Mesothelial cell of epicardium (in vitro differentiated cells): Measurements from ENCODE around the gene LCN12. TPM values are rescaled to one million over a fixed set of nuclear protein-coding genes. Genes with fewer than 3 reads are reported as not detected.

Experiments used
- DNase-seq, 2 experiments: peaks; one replicate each; pipeline ENCODE4 v3.0.0; 2021; ENCODE audit warnings: low spot score in 2 of 2; ENCODE audit not compliant: unreplicated experiment in 2 of 2
- H3K27ac Mint-ChIP-seq: 2 replicates; pipeline ENCODE4 v1.8.0; 2021; ENCODE audit warnings: mixed read lengths
- H3K27me3 Mint-ChIP-seq: 2 replicates; pipeline ENCODE4 v1.8.0; 2021; ENCODE audit warnings: low read depth, mixed read lengths
- H3K36me3 Mint-ChIP-seq: 2 replicates; pipeline ENCODE4 v1.8.0; 2021; ENCODE audit warnings: mixed read lengths
- H3K4me1 Mint-ChIP-seq: 2 replicates; pipeline ENCODE4 v1.8.0; 2021; ENCODE audit warnings: mixed read lengths
- H3K4me3 Mint-ChIP-seq: 2 replicates; pipeline ENCODE4 v1.8.0; 2021; ENCODE audit warnings: mild to moderate bottlenecking, moderate library complexity, mixed read lengths
- H3K9me3 Mint-ChIP-seq: 2 replicates; pipeline ENCODE4 v1.8.0; 2021; ENCODE audit warnings: mixed read lengths
- CTCF ChIP-seq: fragments of 200-600 bp; sonication (generic); IDR thresholded peaks from one replicate; pipeline ENCODE4 v1.5.0; 2021; ENCODE audit warnings: antibody characterized with exemption; ENCODE audit not compliant: unreplicated experiment
- total RNA-seq: library from RNA; stranded (reverse); gene quantifications from 3 replicates; pipeline ENCODE4 v1.2.1, GENCODE V29; 2021

The LCN12 gene
- 13.3 to 15.9 TPM (median 13.8 TPM) in 3 replicates for total RNA-seq

GRCh38 chr9:136951541-136952320, at the start of gene LCN12:
Gene LCN12, plus strand, starts transcription at chr9:136952273. Its CDS starts 55 bp downstream, at chr9:136952328.
- no peak for DNase-seq
- H3K36me3 Mint-ChIP-seq = no peaks in the 10 kb centered on the region
- peaks cover 7% of the 10 kb centered on the region for H3K4me1 Mint-ChIP-seq
- peaks cover 7% of the 10 kb centered on the region for H3K9me3 Mint-ChIP-seq
- no peak for TF ChIP-seq CTCF
- no peak within 1 kb of the TSS for H3K4me3 Mint-ChIP-seq
- no peaks in the 10 kb centered on the region for H3K27me3 Mint-ChIP-seq
- H3K27ac Mint-ChIP-seq = no peak within 1 kb of the TSS

GRCh38 chr9:136903041-136903554, 49.0 kb upstream of the LCN12 start:
- Mint-ChIP-seq H3K9me3 (no peaks in the 10 kb centered on the region), H3K4me3 (no peak overlapping the region), H3K27ac (no peak overlapping the region), H3K36me3 (peaks cover 20% of the 10 kb centered on the region), H3K4me1 (no peaks in the 10 kb centered on the region), H3K27me3 (no peaks in the 10 kb centered on the region)
- no peak for TF ChIP-seq CTCF
- DNase-seq = no peak

- H3K27ac Mint-ChIP-seq = no peak overlapping the region
- no peaks in the 10 kb centered on the region for H3K9me3 Mint-ChIP-seq
- peaks cover 18% of the 10 kb centered on the region for H3K36me3 Mint-ChIP-seq
- H3K27me3 Mint-ChIP-seq = no peaks in the 10 kb centered on the region
- no peak for DNase-seq
- H3K4me3 Mint-ChIP-seq = no peak overlapping the region
- H3K4me1 Mint-ChIP-seq = no peaks in the 10 kb centered on the region
- no peak for TF ChIP-seq CTCF
These were observed 45.8 kb upstream of the LCN12 start for GRCh38 chr9:136906266-136906665.

- no peaks in the 10 kb centered on the region for H3K9me3 Mint-ChIP-seq
- H3K36me3 Mint-ChIP-seq = peaks cover 16% of the 10 kb centered on the region
- H3K27ac Mint-ChIP-seq = no peak overlapping the region
- DNase-seq = no peak
- H3K27me3 Mint-ChIP-seq = no peaks in the 10 kb centered on the region
- no peak for TF ChIP-seq CTCF
- no peak overlapping the region for H3K4me3 Mint-ChIP-seq
- H3K4me1 Mint-ChIP-seq = no peaks in the 10 kb centered on the region
These were observed 44.8 kb upstream of the LCN12 start for GRCh38 chr9:136907011-136907914.

- no peaks in the 10 kb centered on the region for H3K9me3 Mint-ChIP-seq
- no peaks in the 10 kb centered on the region for H3K4me1 Mint-ChIP-seq
- no peaks in the 10 kb centered on the region for H3K27me3 Mint-ChIP-seq
- no peak overlapping the region for H3K27ac Mint-ChIP-seq
- no peak overlapping the region for H3K4me3 Mint-ChIP-seq
- no peak for DNase-seq
- TF ChIP-seq CTCF = no peak
- peaks cover 19% of the 10 kb centered on the region for H3K36me3 Mint-ChIP-seq
These were observed 41.7 kb upstream of the LCN12 start for GRCh38 chr9:136910197-136910900.
